H1 (cell line): ENCODE measurements around the gene ST3GAL3. TPM values are rescaled to one million over a fixed set of nuclear protein-coding genes. Genes with fewer than 3 reads are reported as not detected.

Experiments used
- CTCF ChIA-PET: fragments of 300-600 bp; sonication (Branson Sonifier 250); formaldehyde crosslinking; loops from one replicate; lab custom pipeline; 2021; ENCODE audit not compliant: partially characterized antibody; lab: Charles Lee
- POLR2A ChIA-PET: fragments of 300-600 bp; sonication (Branson Sonifier 250); formaldehyde crosslinking; loops from one replicate; lab custom pipeline; 2021; ENCODE audit warnings: inconsistent platforms; ENCODE audit not compliant: partially characterized antibody; lab: Charles Lee
- DNase-seq, 2 experiments: peaks; one replicate each; pipeline versions ENCODE4 v3.0.0 to v3.0.0-alpha.2; 2010 to 2022; ENCODE audit warnings: low spot score in 2 of 2, low read depth in 1 of 2, mixed read lengths in 1 of 2
- FAIRE-seq: peaks from 2 replicates; lab custom pipeline; 2011; peaks lifted over from hg19 to GRCh38; lab: Jason Lieb, UNC
- H2AFZ ChIP-seq: 2 replicates; pipeline ENCODE4 v1.8.1; 2012; ENCODE audit warnings: low read length, inconsistent platforms
- H2AK5ac ChIP-seq: 2 replicates; pipeline ENCODE4 v1.6.1; 2013; ENCODE audit warnings: low read depth, low read length
- H2BK120ac ChIP-seq: replicated peaks from 2 replicates; pipeline ENCODE3; 2013; ENCODE audit warnings: low read depth, low read length, inconsistent platforms
- H2BK12ac ChIP-seq: 2 replicates; pipeline ENCODE4 v1.6.1; 2013; ENCODE audit warnings: low read depth, low read length
- H2BK15ac ChIP-seq: 2 replicates; pipeline ENCODE4 v1.6.1; 2013; ENCODE audit warnings: low read length
- H2BK20ac ChIP-seq: 2 replicates; pipeline ENCODE4 v1.6.1; 2013; ENCODE audit warnings: low read length
- H2BK5ac ChIP-seq: 2 replicates; pipeline ENCODE4 v1.6.1; 2013; ENCODE audit warnings: low read depth, low read length
- H3K14ac ChIP-seq: 2 replicates; pipeline ENCODE4 v1.6.1; 2013; ENCODE audit warnings: inconsistent platforms; ENCODE audit not compliant: insufficient read length
- H3K18ac ChIP-seq: 2 replicates; pipeline ENCODE4 v1.6.1; 2013; ENCODE audit warnings: low read length; ENCODE audit errors: extremely low read depth
- H3K23ac ChIP-seq: 2 replicates; pipeline ENCODE4 v1.6.1; 2013; ENCODE audit warnings: inconsistent platforms; ENCODE audit not compliant: insufficient read length
- H3K23me2 ChIP-seq: 2 replicates; pipeline ENCODE4 v1.6.1; 2013; ENCODE audit warnings: low read depth, low read length
- H3K27ac ChIP-seq: 2 replicates; pipeline ENCODE4 v1.6.1; 2011; ENCODE audit warnings: low read depth, low read length, inconsistent platforms
- H3K27me3 ChIP-seq, 4 experiments: replicated peaks in 1 of 4; 1 replicate in 1 of 4; 2 replicates in 3 of 4; pipeline versions ENCODE4 v1.6.1 to v1.8.1; 2011 to 2013; ENCODE audit warnings: low read length in 3 of 4, mild to moderate bottlenecking in 3 of 4, inconsistent platforms in 2 of 4, mixed read lengths in 2 of 4, moderate library complexity in 1 of 4; ENCODE audit not compliant: control insufficient read depth in 3 of 4, insufficient read depth in 3 of 4; ENCODE audit errors: extremely low read depth in 1 of 4
- H3K36me3 ChIP-seq, 4 experiments: 2 replicates each; pipeline versions ENCODE4 v1.6.1 to v1.8.1; 2011 to 2013; ENCODE audit warnings: mild to moderate bottlenecking in 4 of 4, low read length in 3 of 4, moderate library complexity in 2 of 4, control low read depth in 1 of 4, inconsistent platforms in 1 of 4; ENCODE audit not compliant: insufficient read depth in 4 of 4, control insufficient read depth in 2 of 4
- H3K4ac ChIP-seq: replicated peaks from 2 replicates; pipeline ENCODE3; 2013; ENCODE audit warnings: low read length, low read depth, mixed read lengths, inconsistent platforms; ENCODE audit not compliant: insufficient read length
- H3K4me1 ChIP-seq, 4 experiments: replicated peaks in 1 of 4; 1 replicate in 1 of 4; 2 replicates in 3 of 4; pipeline versions ENCODE4 v1.6.1 to v1.8.1; 2011 to 2013; ENCODE audit warnings: low read length in 3 of 4, inconsistent platforms in 2 of 4, mixed read lengths in 1 of 4; ENCODE audit not compliant: insufficient read depth in 4 of 4, control insufficient read depth in 3 of 4
- H3K4me2 ChIP-seq, 2 experiments: 2 replicates each; pipeline versions ENCODE4 v1.6.1 to v1.8.1; 2011 to 2013; ENCODE audit warnings: low read depth in 2 of 2, low read length in 2 of 2, control low read depth in 1 of 2, inconsistent platforms in 1 of 2, mild to moderate bottlenecking in 1 of 2; ENCODE audit not compliant: insufficient read depth in 1 of 2
- H3K4me3 ChIP-seq, 4 experiments: fragments of 200-600, 300-600 bp in 1 of 4; sonication (generic), shearing (Covaris generic), sonication (Bioruptor Twin) in 1 of 4; 2 replicates each; pipeline versions ENCODE4 v1.5.1 to v1.8.1; 2011 to 2016; ENCODE audit warnings: low read length in 4 of 4, low read depth in 3 of 4, control low read depth in 2 of 4, inconsistent platforms in 2 of 4, mild to moderate bottlenecking in 2 of 4, mixed read lengths in 1 of 4, moderate library complexity in 1 of 4; ENCODE audit not compliant: insufficient read depth in 2 of 4; ENCODE audit errors: extremely low read depth in 1 of 4
- H3K56ac ChIP-seq: replicated peaks from 2 replicates; pipeline ENCODE3; 2013; ENCODE audit warnings: low read depth, mild to moderate bottlenecking, mixed read lengths, low read length, inconsistent platforms; ENCODE audit not compliant: insufficient read length
- H3K79me1 ChIP-seq: 2 replicates; pipeline ENCODE4 v1.6.1; 2013; ENCODE audit warnings: low read depth, low read length, control low read depth
- H3K79me2 ChIP-seq, 2 experiments: 2 replicates each; pipeline versions ENCODE4 v1.6.1 to v1.8.1; 2012 to 2013; ENCODE audit warnings: low read length in 2 of 2, mild to moderate bottlenecking in 2 of 2, inconsistent platforms in 1 of 2; ENCODE audit not compliant: insufficient read depth in 2 of 2, control insufficient read depth in 1 of 2
- H3K9ac ChIP-seq, 4 experiments: replicated peaks in 1 of 4; 1 replicate in 1 of 4; 2 replicates in 3 of 4; pipeline versions ENCODE4 v1.6.1 to v1.8.1; 2011 to 2013; ENCODE audit warnings: low read depth in 3 of 4, low read length in 3 of 4, control low read depth in 2 of 4, mild to moderate bottlenecking in 2 of 4, moderate library complexity in 2 of 4, inconsistent platforms in 1 of 4; ENCODE audit errors: extremely low read depth in 1 of 4
- H3K9me3 ChIP-seq, 2 experiments: 2 replicates each; pipeline versions ENCODE4 v1.6.1 to v1.8.1; 2012 to 2013; ENCODE audit warnings: mild to moderate bottlenecking in 2 of 2, moderate library complexity in 2 of 2, control low read depth in 1 of 2, inconsistent platforms in 1 of 2, low read depth in 1 of 2, low read length in 1 of 2, mixed read lengths in 1 of 2; ENCODE audit not compliant: insufficient read depth in 2 of 2
- H4K20me1 ChIP-seq, 2 experiments: replicated peaks in 1 of 2; 2 replicates each; pipeline versions ENCODE3 to v1.8.1; 2011 to 2013; ENCODE audit warnings: inconsistent platforms in 2 of 2, low read length in 2 of 2, mild to moderate bottlenecking in 1 of 2; ENCODE audit not compliant: insufficient read depth in 2 of 2, control insufficient read depth in 1 of 2
- H4K5ac ChIP-seq: 2 replicates; pipeline ENCODE4 v1.6.1; 2013; ENCODE audit warnings: low read length, low read depth, mixed read lengths, inconsistent platforms; ENCODE audit not compliant: insufficient read length
- H4K8ac ChIP-seq: 2 replicates; pipeline ENCODE4 v1.8.0; 2013; ENCODE audit warnings: mild to moderate bottlenecking, moderate library complexity, low read length, inconsistent platforms; ENCODE audit not compliant: insufficient read depth; ENCODE audit errors: extremely low read depth
- H4K91ac ChIP-seq: replicated peaks from 2 replicates; pipeline ENCODE3; 2013; ENCODE audit warnings: low read length, mixed read lengths, inconsistent platforms; ENCODE audit not compliant: insufficient read length
- BCL11A ChIP-seq, 2 experiments: IDR thresholded peaks; one replicate each; pipeline ENCODE4 v1.6.1; 2011; ENCODE audit warnings: low read depth in 2 of 2, low read length in 2 of 2, mild to moderate bottlenecking in 2 of 2
- BRCA1 ChIP-seq: IDR thresholded peaks from 2 replicates; pipeline ENCODE4 v1.6.1; 2012; ENCODE audit warnings: low read depth, low read length, improper control_type of control experiment
- CBX5 ChIP-seq: fragments of 300-800, 300-1000 bp; sonication (generic); IDR thresholded peaks from 2 replicates; pipeline ENCODE4 v1.7.1; 2016; ENCODE audit warnings: antibody characterized with exemption, low read length, low read depth
- CTBP2 ChIP-seq: IDR thresholded peaks from 2 replicates; pipeline ENCODE4 v1.7.0; 2011; ENCODE audit warnings: borderline replicate concordance, mild to moderate bottlenecking, moderate library complexity, mixed read lengths, low read length; ENCODE audit not compliant: insufficient read depth, insufficient read length
- EP300 ChIP-seq, 2 experiments: IDR thresholded peaks; 1 replicate in 1 of 2; 2 replicates in 1 of 2; pipeline ENCODE4 v1.6.1; 2011 to 2012; ENCODE audit warnings: low read depth in 2 of 2, low read length in 2 of 2, mild to moderate bottlenecking in 2 of 2, borderline replicate concordance in 1 of 2, inconsistent platforms in 1 of 2, moderate library complexity in 1 of 2
- HDAC2 ChIP-seq, 2 experiments: fragments of 300-600 bp in 1 of 2; sonication (generic) in 1 of 2; IDR thresholded peaks; 2 replicates each; pipeline ENCODE4 v1.6.1; 2011 to 2012; ENCODE audit warnings: low read depth in 2 of 2, low read length in 2 of 2, mild to moderate bottlenecking in 2 of 2, moderate library complexity in 2 of 2, borderline replicate concordance in 1 of 2, inconsistent platforms in 1 of 2
- JUN ChIP-seq: IDR thresholded peaks from 2 replicates; pipeline ENCODE4 v1.6.1; 2011; ENCODE audit warnings: low read depth, mild to moderate bottlenecking, improper control_type of control experiment, low read length
- NANOG ChIP-seq: IDR thresholded peaks from 2 replicates; pipeline ENCODE4 v1.6.1; 2011; ENCODE audit warnings: low read length, low read depth, mild to moderate bottlenecking, inconsistent platforms; ENCODE audit not compliant: insufficient read depth, poor library complexity, severe bottlenecking
- PHF8 ChIP-seq: fragments of 200-600 bp; sonication (generic); conservative IDR thresholded peaks from 2 replicates; pipeline ENCODE4 v1.7.1; 2012; ENCODE audit warnings: low read depth, mild to moderate bottlenecking, inconsistent platforms, low read length, moderate library complexity
- SIN3A ChIP-seq, 2 experiments: IDR thresholded peaks in 1 of 2; conservative IDR thresholded peaks in 1 of 2; 2 replicates each; pipeline ENCODE4 v1.6.1; 2011 to 2012; ENCODE audit warnings: low read length in 2 of 2, improper control_type of control experiment in 1 of 2, low read depth in 1 of 2, mild to moderate bottlenecking in 1 of 2
- SP1 ChIP-seq: IDR thresholded peaks from 2 replicates; pipeline ENCODE4 v1.6.1; 2011; ENCODE audit warnings: low read depth, low read length
- TAF1 ChIP-seq: IDR thresholded peaks from 2 replicates; pipeline ENCODE4 v1.6.1; 2011; ENCODE audit warnings: mild to moderate bottlenecking, low read depth, low read length
- TAF7 ChIP-seq: optimal IDR thresholded peaks from 2 replicates; pipeline ENCODE3; 2011; ENCODE audit warnings: low read depth, mild to moderate bottlenecking, inconsistent platforms, low read length, moderate library complexity, borderline replicate concordance
- WGBS, 2 experiments: shearing (Covaris generic) in 1 of 2; methylation state at CpG; one replicate each; pipeline versions ENCODE4 v1.1.6 to v1.1.7; 2013 to 2015; ENCODE audit warnings: low lambda C conversion rate in 2 of 2, mixed read lengths in 2 of 2, inconsistent platforms in 1 of 2, low coverage in 1 of 2, missing lambda C conversion rate in 1 of 2; ENCODE audit not compliant: insufficient replicate concordance in 2 of 2, insufficient coverage in 1 of 2, insufficient read length in 1 of 2; ENCODE audit errors: extremely low coverage in 1 of 2, missing lambda C conversion rate in 1 of 2; 5-methylcytosine and 5-hydroxymethylcytosine counted together
- polyA plus RNA-seq, 7 experiments: library from polyadenylated mRNA; depleted of rRNA in 3 of 7; stranded (reverse) in 5 of 7; unstranded in 2 of 7; fragments of >200 nt in 5 of 7; fragments of 200-250 nt in 2 of 7; gene quantifications; 1 replicate in 5 of 7; 2 replicates in 1 of 7; 4 replicates in 1 of 7; pipeline versions ENCODE4 v1.2.1 to v1.2.3, GENCODE V29; 2011 to 2013; ENCODE audit warnings: missing spikeins in 2 of 7, mixed read lengths in 2 of 7
- total RNA-seq: library from RNA; stranded (reverse); fragmentation: NEBNext Ultra II Directional; extraction: Animal tissue kit (Norgen Biotek cat#: 25700); gene quantifications from 2 replicates; pipeline ENCODE4 v1.2.1, GENCODE V29; 2021

The ST3GAL3 gene
- total and polyA plus RNA-seq, 2 of the 8 experiments (the other 6 are each of a cell fraction or from before 2014, with no cell fraction given) = 6.8 to 7.0 TPM

- H3K36me3 ChIP-seq = peaks cover 2 to 23% (median 15%) of the 10 kb centered on the region in 4 experiments; a peak in 5 of 8 replicates
- H3K23ac ChIP-seq = no peak overlapping the region
- H2BK15ac ChIP-seq = no peak overlapping the region
- peak overlapping the region; percentile 42 to 74 (median 64); a peak in 7 of 8 replicates for H3K4me3 ChIP-seq
- no peak overlapping the region for H3K56ac ChIP-seq
- ChIA-PET CTCF (interaction anchor here (0.8 to 1.1 kb wide), 2 partner anchors 9 to 15 kb away, joined by 3 to 5 read pairs; no protein-coding TSS in a partner anchor), POLR2A (interaction anchor here (1.5 to 12.9 kb wide), 3 partner anchors 9 to 11 kb away, joined by 5 to 189 read pairs (median 10); partner anchors contain the start of genes CCDC24 and DPH2)
- H3K79me1 ChIP-seq = peaks cover 28% of the 10 kb centered on the region
- DNase-seq (no peak), FAIRE-seq (no peak)
- peaks cover 2 to 35% of the 10 kb centered on the region in 2 experiments for H4K20me1 ChIP-seq
- no peak overlapping the region for H2BK5ac ChIP-seq
- H2AFZ ChIP-seq = no peak overlapping the region
- H3K18ac ChIP-seq = no peak overlapping the region
- H3K27ac ChIP-seq = no peak overlapping the region
- H3K14ac ChIP-seq = no peak overlapping the region
- H2AK5ac ChIP-seq = no peak overlapping the region
- H3K79me2 ChIP-seq = peaks cover 0 to 24% of the 10 kb centered on the region in 2 experiments; a peak in 2 of 4 replicates
- H2BK120ac ChIP-seq = no peak overlapping the region
- H3K4me1 ChIP-seq = peaks cover 4 to 17% (median 15%) of the 10 kb centered on the region in 4 experiments
- H3K23me2 ChIP-seq = peaks cover 24% of the 10 kb centered on the region
- H3K4me2 ChIP-seq = peak overlapping the region; percentile 61 to 85; a peak in 3 of 4 replicates
- peak overlapping the region in 3 of 4 experiments; percentile 36 to 87 (median 72); a peak in 3 of 7 replicates for H3K9ac ChIP-seq
- no peak overlapping the region for H4K91ac ChIP-seq
- H4K5ac ChIP-seq = no peak overlapping the region
- no peak overlapping the region for H3K4ac ChIP-seq
- H4K8ac ChIP-seq = peak overlapping the region; percentile 89
- H2BK12ac ChIP-seq = no peak overlapping the region
- H3K9me3 ChIP-seq = no peaks in the 10 kb centered on the region
- no peak overlapping the region for H2BK20ac ChIP-seq
- no CpG with 5 or more reads among the region's 45 CpGs for WGBS, 2 experiments
- no peaks in the 10 kb centered on the region for H3K27me3 ChIP-seq
- TF ChIP-seq NANOG (no peak), HDAC2 (IDR thresholded peaks at IDR 0.05; ENCODE audit: borderline replicate concordance in 1 of 2, low read depth in 2 of 2, low read length in 2 of 2) (no peak), SIN3A (conservative IDR thresholded peaks at IDR 0.05 in 1 of 2, IDR thresholded peaks at IDR 0.05 in 1 of 2; ENCODE audit: low read depth in 1 of 2, low read length in 2 of 2) (no peak), EP300 (IDR thresholded peaks at IDR 0.05; ENCODE audit: borderline replicate concordance in 1 of 2, low read depth in 2 of 2, low read length in 2 of 2) (no peak), CTBP2 (no peak), PHF8 (0 out of 2 replicates have a peak, but pooled peaks have one; percentile 20), TAF1 (peak; percentile 10; the same call in 1 of the 2 replicates), CBX5 (no peak), BCL11A (IDR thresholded peaks at IDR 0.05; ENCODE audit: low read depth in 2 of 2, low read length in 2 of 2) (no peak), TAF7 (no peak), SP1 (no peak), BRCA1 (no peak), JUN (no peak)
These were observed 271.9 kb downstream of the ST3GAL3 start for GRCh38 chr1:43979261-43979527.
